GM23338 (cell line): ENCODE data around the gene MRTFA.

Experiments used
- CREB1 ChIP-seq: fragments of 250-450 bp; sonication (Bioruptor Pico); IDR thresholded peaks from 2 replicates; pipeline ENCODE4 v1.5.0; 2020; ENCODE audit warnings: low read depth, mild to moderate bottlenecking, moderate library complexity
- CTCF ChIP-seq, 2 experiments: fragments of 200-600 bp in 1 of 2; sonication (generic) in 1 of 2; conservative IDR thresholded peaks; 2 replicates each; pipeline versions ENCODE4 v1.5.1 to v1.6.1; 2016 to 2017; ENCODE audit warnings: antibody characterized with exemption in 2 of 2, low read depth in 2 of 2, mild to moderate bottlenecking in 2 of 2, moderate library complexity in 1 of 2
- ETS1 ChIP-seq: IDR thresholded peaks from 2 replicates; pipeline ENCODE4 v1.6.1; 2016; ENCODE audit warnings: antibody characterized with exemption
- EZH2 ChIP-seq: fragments of 200-600 bp; sonication (generic); IDR thresholded peaks from one replicate; pipeline ENCODE4 v1.8.0; 2017; ENCODE audit warnings: antibody characterized with exemption, mild to moderate bottlenecking, low read depth; ENCODE audit not compliant: unreplicated experiment
- EZH2phosphoT487 ChIP-seq: fragments of 200-600 bp; sonication (generic); IDR thresholded peaks from one replicate; pipeline ENCODE4 v1.8.1; 2018; ENCODE audit warnings: antibody characterized with exemption; ENCODE audit not compliant: unreplicated experiment
- JUNB ChIP-seq: IDR thresholded peaks from one replicate; pipeline ENCODE4 v1.6.1; 2016; ENCODE audit warnings: antibody characterized with exemption; ENCODE audit not compliant: unreplicated experiment
- NANOG ChIP-seq: IDR thresholded peaks from 2 replicates; pipeline ENCODE4 v1.6.1; 2016; ENCODE audit warnings: antibody characterized with exemption, borderline replicate concordance
- POLR2AphosphoS5 ChIP-seq: IDR thresholded peaks from 2 replicates; pipeline ENCODE4 v1.6.1; 2016; ENCODE audit warnings: antibody characterized with exemption, low read depth
- REST ChIP-seq: IDR thresholded peaks from one replicate; pipeline ENCODE4 v1.6.1; 2018; ENCODE audit warnings: antibody characterized with exemption; ENCODE audit not compliant: unreplicated experiment
- STAT1 ChIP-seq: IDR thresholded peaks from one replicate; pipeline ENCODE4 v1.6.1; 2016; ENCODE audit warnings: antibody characterized with exemption; ENCODE audit not compliant: unreplicated experiment
- ZNF114 ChIP-seq: fragments of 250-450 bp; sonication (Bioruptor Pico); IDR thresholded peaks from 2 replicates; pipeline ENCODE4 v1.5.0; 2020; ENCODE audit warnings: mild to moderate bottlenecking, moderate library complexity
- ZNF331 ChIP-seq: fragments of 250-450 bp; sonication (Bioruptor Pico); IDR thresholded peaks from 2 replicates; pipeline ENCODE4 v1.5.0; 2020; ENCODE audit warnings: low read depth, mild to moderate bottlenecking, moderate library complexity
- ZNF462 ChIP-seq: fragments of 250-450 bp; sonication (Bioruptor Pico); IDR thresholded peaks from 2 replicates; pipeline ENCODE4 v1.5.0; 2020; ENCODE audit warnings: mild to moderate bottlenecking, moderate library complexity

GRCh38 chr22:40453671-40454070 lies 182.8 kb downstream of the MRTFA start:
- TF ChIP-seq CTCF (conservative IDR thresholded peaks at IDR 0.05; ENCODE audit: low read depth in 2 of 2) (no peak), EZH2 (no peak), POLR2AphosphoS5 (no peak), EZH2phosphoT487 (no peak), CREB1 (CRISPR knock-in tag) (no peak), REST (no peak), JUNB (no peak), ETS1 (no peak), ZNF331 (CRISPR knock-in tag) (no peak), NANOG (no peak), ZNF114 (CRISPR knock-in tag) (no peak), STAT1 (no peak), ZNF462 (CRISPR knock-in tag) (no peak)
